Adipose tissue (tissue), 3 donors: ENCODE results near the gene CSNK1D. TPM values are rescaled to one million over a fixed set of nuclear protein-coding genes. Genes with fewer than 3 reads are reported as not detected.

Experiments used
- H3K27ac ChIP-seq: one replicate; pipeline ENCODE4 v1.5.1; 2013; ENCODE audit warnings: low read depth, low read length
- WGBS, 3 donors: extraction: QIAGEN DNeasy Blood & Tissue Kit; methylation state at CpG; one replicate each; pipeline ENCODE4 v1.1.7; 2013; 5-methylcytosine and 5-hydroxymethylcytosine counted together
- polyA plus RNA-seq, 3 donors: library from polyadenylated mRNA; stranded (reverse); fragments of 200-250 nt; gene quantifications; one replicate each; pipeline ENCODE4 v1.2.3, GENCODE V29; 2013
- donor health status: healthy with polysubstance abuse.
- donor health status: Bipolar disorder and iron deficiency.
- donor health status: healthy.

The CSNK1D gene
- 100 to 1,000 TPM in 1 of 3 donors, 10 to 100 TPM in 2; 69.1 to 113 (median 90.8) TPM for polyA plus RNA-seq

- WGBS, 3 donors = 4 to 5% (median 5%) methylated on average over 66 to 80 of the region's 80 CpGs
- peak within 1 kb of the TSS; percentile 98 for H3K27ac ChIP-seq
Observed at GRCh38 chr17:82273327-82274133, at the start of gene CSNK1D. CSNK1D (minus strand) TSS chr17:82273700; CDS start chr17:82273381, 319 bp downstream.

GRCh38 chr17:82322526-82323453 lies 49.3 kb upstream of the CSNK1D start:
- WGBS, 3 donors = 78 to 88% (median 85%) methylated on average over 26 to 28 of the region's 28 CpGs
- H3K27ac ChIP-seq = no peak overlapping the region

- 62 to 69% (median 63%) methylated on average over 20 to 21 of the region's 21 CpGs for WGBS, 3 donors
- no peak overlapping the region for H3K27ac ChIP-seq
Observed at GRCh38 chr17:82321947-82322466, 48.5 kb upstream of the CSNK1D start.

GRCh38 chr17:82320956-82321927 lies 47.7 kb upstream of the CSNK1D start:
- no peak overlapping the region for H3K27ac ChIP-seq
- 44 to 49% (median 44%) methylated on average over 58 to 65 of the region's 65 CpGs for WGBS, 3 donors

- WGBS, 3 donors = 64 to 76% (median 73%) methylated on average over 26 of the region's 26 CpGs
- H3K27ac ChIP-seq = no peak overlapping the region
Observed at GRCh38 chr17:82320140-82320840, 46.8 kb upstream of the CSNK1D start.

GRCh38 chr17:82319619-82320062 lies 46.1 kb upstream of the CSNK1D start:
- 91 to 93% (median 91%) methylated on average over 35 of the region's 35 CpGs for WGBS, 3 donors
- no peak overlapping the region for H3K27ac ChIP-seq

GRCh38 chr17:82318772-82319606 lies 45.5 kb upstream of the CSNK1D start:
- 94 to 95% (median 95%) methylated on average over 76 of the region's 76 CpGs for WGBS, 3 donors
- no peak overlapping the region for H3K27ac ChIP-seq

GRCh38 chr17:82318169-82318498 lies 44.6 kb upstream of the CSNK1D start:
- WGBS, 3 donors = 93 to 97% (median 96%) methylated on average over 20 of the region's 20 CpGs

GRCh38 chr17:82317394-82318168 lies 44.1 kb upstream of the CSNK1D start, which contains the start of gene CD7:
CD7 (minus strand) TSS chr17:82317608; CDS start chr17:82317495, 113 bp downstream.
- 75 to 80% (median 76%) methylated on average over 25 to 26 of the region's 26 CpGs for WGBS, 3 donors
- H3K27ac ChIP-seq = no peak within 1 kb of the TSS

More at GRCh38 chr17:82318169-82318498, 44.6 kb upstream of the CSNK1D start:
- no peak overlapping the region for H3K27ac ChIP-seq

GRCh38 chr17:82316651-82317393 lies 43.3 kb upstream of the CSNK1D start:
- H3K27ac ChIP-seq = no peak overlapping the region
- WGBS, 3 donors = 68 to 84% (median 69%) methylated on average over 26 to 29 of the region's 29 CpGs

GRCh38 chr17:82315703-82316358 lies 42.3 kb upstream of the CSNK1D start:
- no peak overlapping the region for H3K27ac ChIP-seq
- WGBS, 3 donors = 10 to 13% (median 12%) methylated on average over 32 to 36 of the region's 36 CpGs

- no peak overlapping the region for H3K27ac ChIP-seq
- 31 to 56% (median 37%) methylated on average over 29 to 32 of the region's 32 CpGs for WGBS, 3 donors
Observed at GRCh38 chr17:82314727-82315605, 41.5 kb upstream of the CSNK1D start.

- no peak overlapping the region for H3K27ac ChIP-seq
- 67 to 75% (median 67%) methylated on average over 27 of the region's 27 CpGs for WGBS, 3 donors
Observed at GRCh38 chr17:82314012-82314726, 40.7 kb upstream of the CSNK1D start.
